Right lobe of liver (tissue), 6 donors: ENCODE results near the gene CCL2. TPM values are rescaled to one million over a fixed set of nuclear protein-coding genes. Genes with fewer than 3 reads are reported as not detected.

ENCODE experiments used
- ATAC-seq, 4 donors: fragments of 200-7000 bp; cut with Tn5 transposase; one replicate each; pipeline ENCODE4 v1.9.1; 2020; ENCODE audit warnings: mild to moderate bottlenecking in 4 of 4, moderate library complexity in 4 of 4
- DNase-seq, 3 donors: peaks; one replicate each; pipeline ENCODE4 v3.0.0-alpha.2; 2020
- H3K27ac ChIP-seq, 3 donors: fragments of 200-600 bp; one replicate each; pipeline ENCODE4 v1.8.0; 2022
- H3K27me3 ChIP-seq, 2 donors: fragments of 200-600 bp; one replicate each; pipeline ENCODE4 v1.8.0; 2022
- H3K36me3 ChIP-seq, 4 donors: fragments of 200-600 bp; sonication (generic) in 1 of 4; one replicate each; pipeline versions ENCODE4 v1.5.1 to v1.8.0; 2017 to 2022; ENCODE audit warnings: control low read depth in 1 of 4
- H3K4me1 ChIP-seq, 4 donors: fragments of 200-600 bp; sonication (generic) in 1 of 4; one replicate each; pipeline versions ENCODE4 v1.5.1 to v1.8.0; 2017 to 2022; ENCODE audit warnings: control low read depth in 1 of 4
- H3K4me3 ChIP-seq, 3 donors: fragments of 200-600 bp; one replicate each; pipeline ENCODE4 v1.8.0; 2022
- H3K9me3 ChIP-seq, 4 donors: fragments of 200-600 bp; sonication (generic) in 1 of 4; one replicate each; pipeline versions ENCODE4 v1.5.1 to v1.8.0; 2017 to 2022; ENCODE audit warnings: control low read depth in 1 of 4
- CTCF ChIP-seq, 4 donors: fragments of 200-600 bp in 3 of 4; fragments of 450-650 bp in 1 of 4; IDR thresholded peaks; one replicate each; pipeline versions ENCODE4 v1.5.1 to v1.8.0; 2016 to 2022; ENCODE audit warnings: antibody characterized with exemption in 4 of 4, mild to moderate bottlenecking in 2 of 4
- POLR2A ChIP-seq: fragments of 450-650 bp; IDR thresholded peaks from one replicate; pipeline ENCODE4 v1.6.1; 2017; ENCODE audit warnings: antibody characterized with exemption, mild to moderate bottlenecking
- WGBS: methylation state at CpG from one replicate; pipeline ENCODE4 v1.1.6; 2018; ENCODE audit warnings: low coverage, low lambda C conversion rate; ENCODE audit not compliant: insufficient coverage; ENCODE audit errors: missing lambda C conversion rate; 5-methylcytosine and 5-hydroxymethylcytosine counted together
- intact Hi-C, 2 donors: fragments of 100-400 bp; cut with DNase I; formaldehyde crosslinking; loops; one replicate each; pipeline versions ENCODE4 v1.11.2 to v1.14.1; 2022
- total RNA-seq, 6 experiments: library from RNA; depleted of rRNA in 2 of 6; stranded (reverse); fragments of >200 nt in 2 of 6; fragmentation: NEBNext Ultra II Directional in 3 of 6; extraction: Animal tissue kit (Norgen Biotek cat#: 25700) in 3 of 6; gene quantifications; one replicate each; pipeline versions ENCODE4 v1.1.0 to v1.2.4, GENCODE V29; 2016 to 2023
- donor health status: DM: no; HTN: yes; CAD: no.
- donor health status: DM: no; HTN: no; CAD: no.
- donor health status: DM: no; HTN: no; CAD: no.
- donor health status: DM: no; HTN: yes; CAD: no.
- donor health status: DM: no; HTN: yes; CAD: no.

CCL2 gene
- total RNA-seq, 6 experiments from 2014 or later = 0.66 to 32.2 (median 3.8) TPM

GRCh38 chr17:34255381-34255732 lies 272 bp downstream of the CCL2 start:
- ATAC-seq (no peak), DNase-seq (no peak)
- peak overlapping the region in 2 of 3 donors; percentile 36 to 70 for H3K27ac ChIP-seq
- no peak for TF ChIP-seq CTCF (IDR thresholded peaks at IDR 0.05)
- no peak for TF ChIP-seq POLR2A
- 22% methylated on average over 4 of the region's 5 CpGs for WGBS
- H3K27me3 ChIP-seq = no peaks in the 10 kb centered on the region
- intact Hi-C loops = no loop called here
- peak overlapping the region; percentile 24 to 29 (median 25) for H3K4me3 ChIP-seq
- no peaks in the 10 kb centered on the region for H3K36me3 ChIP-seq
- peaks cover 0 to 22% (median 4%) of the 10 kb centered on the region in 4 donors for H3K4me1 ChIP-seq
- H3K9me3 ChIP-seq = no peaks in the 10 kb centered on the region

GRCh38 chr17:34255841-34256240 lies 756 bp downstream of the CCL2 start:
- TF ChIP-seq POLR2A (no peak), CTCF (IDR thresholded peaks at IDR 0.05) (no peak)
- no peaks in the 10 kb centered on the region for H3K27me3 ChIP-seq
- no peak for ATAC-seq
- intact Hi-C loops = no loop called here
- peak overlapping the region in 2 of 3 donors; percentile 24 to 29 for H3K4me3 ChIP-seq
- no CpG with 5 or more reads among the region's 1 CpG for WGBS
- no peaks in the 10 kb centered on the region for H3K9me3 ChIP-seq
- H3K27ac ChIP-seq = peak overlapping the region in 1 of 3 donors; percentile 70
- no peaks in the 10 kb centered on the region for H3K36me3 ChIP-seq
- DNase-seq = no peak
- peaks cover 0 to 22% (median 4%) of the 10 kb centered on the region in 4 donors for H3K4me1 ChIP-seq

GRCh38 chr17:34257299-34257985 lies 2.4 kb downstream of the CCL2 start:
- Histone ChIP-seq H3K27ac (no peak overlapping the region), H3K4me1 (peaks cover 0 to 16% (median 4%) of the 10 kb centered on the region in 4 donors), H3K36me3 (no peaks in the 10 kb centered on the region), H3K4me3 (no peak overlapping the region), H3K9me3 (no peaks in the 10 kb centered on the region), H3K27me3 (no peaks in the 10 kb centered on the region)
- no peak for TF ChIP-seq CTCF (IDR thresholded peaks at IDR 0.05)
- no peak for TF ChIP-seq POLR2A
- 52% methylated on average over 4 of the region's 5 CpGs for WGBS
- no peak for ATAC-seq
- DNase-seq = no peak
- intact Hi-C loops = no loop called here

- H3K4me3 ChIP-seq = no peak overlapping the region
- ATAC-seq (no peak), DNase-seq (no peak)
- no peaks in the 10 kb centered on the region for H3K36me3 ChIP-seq
- TF ChIP-seq CTCF (IDR thresholded peaks at IDR 0.05) (no peak), POLR2A (no peak)
- H3K9me3 ChIP-seq = no peaks in the 10 kb centered on the region
- 50% methylated on average over 1 of the region's 1 CpG for whole genome bisulfite sequencing
- intact Hi-C loops = no loop called here
- H3K27me3 ChIP-seq = no peaks in the 10 kb centered on the region
- no peak overlapping the region for H3K27ac ChIP-seq
- peaks cover 0 to 11% (median 4%) of the 10 kb centered on the region in 4 donors for H3K4me1 ChIP-seq
These were observed 2.9 kb downstream of the CCL2 start for GRCh38 chr17:34257986-34258326.

- Histone ChIP-seq H3K36me3 (no peaks in the 10 kb centered on the region), H3K27me3 (no peaks in the 10 kb centered on the region), H3K4me3 (no peak overlapping the region), H3K4me1 (peaks cover 0 to 9% (median 2%) of the 10 kb centered on the region in 4 donors), H3K9me3 (no peaks in the 10 kb centered on the region), H3K27ac (no peak overlapping the region)
- DNase-seq = no peak
- TF ChIP-seq CTCF (IDR thresholded peaks at IDR 0.05) (no peak), POLR2A (no peak)
- ATAC-seq = peak in 1 of 4 donors; percentile 21
- intact Hi-C loops = no loop called here
These were observed 4.1 kb downstream of the CCL2 start for GRCh38 chr17:34259146-34259545.
